DND-41 (cell line): ENCODE results near the gene NEDD4L.

Source experiments
- EZH2 ChIP-seq: IDR thresholded peaks from 3 replicates; pipeline ENCODE4 v1.6.1; 2012; ENCODE audit warnings: borderline replicate concordance, low read depth, mild to moderate bottlenecking, moderate library complexity, low read length, inconsistent platforms; ENCODE audit not compliant: severe bottlenecking
- TF ChIP-seq, protein P1 (sequence below): IDR thresholded peaks from 2 replicates; pipeline ENCODE4 v1.5.1; 2012; ENCODE audit warnings: borderline replicate concordance, low read length, moderate library complexity, mild to moderate bottlenecking; ENCODE audit not compliant: poor library complexity, severe bottlenecking; ENCODE audit errors: extremely low read depth

DNA sequence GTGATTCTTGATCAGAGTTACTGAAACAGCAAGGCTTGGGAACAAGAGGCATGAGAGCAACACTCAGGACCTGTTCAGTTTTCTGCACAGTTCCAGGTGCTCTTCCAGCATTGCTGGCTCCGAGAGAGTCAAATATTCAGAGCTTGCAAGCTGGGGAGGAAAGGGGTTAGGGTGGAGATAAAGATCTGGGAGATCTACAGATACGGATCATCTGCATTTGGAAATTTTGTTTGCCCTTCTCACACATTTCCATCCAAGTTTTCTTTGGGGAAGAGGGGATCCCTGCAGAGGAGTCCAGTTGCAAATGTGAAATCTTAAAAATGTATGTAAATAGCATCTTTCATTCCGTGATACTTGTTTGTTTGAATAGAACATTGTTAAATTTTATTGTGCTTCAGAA, 108.2 kb downstream of the NEDD4L start:
- TF ChIP-seq, protein P1, sequence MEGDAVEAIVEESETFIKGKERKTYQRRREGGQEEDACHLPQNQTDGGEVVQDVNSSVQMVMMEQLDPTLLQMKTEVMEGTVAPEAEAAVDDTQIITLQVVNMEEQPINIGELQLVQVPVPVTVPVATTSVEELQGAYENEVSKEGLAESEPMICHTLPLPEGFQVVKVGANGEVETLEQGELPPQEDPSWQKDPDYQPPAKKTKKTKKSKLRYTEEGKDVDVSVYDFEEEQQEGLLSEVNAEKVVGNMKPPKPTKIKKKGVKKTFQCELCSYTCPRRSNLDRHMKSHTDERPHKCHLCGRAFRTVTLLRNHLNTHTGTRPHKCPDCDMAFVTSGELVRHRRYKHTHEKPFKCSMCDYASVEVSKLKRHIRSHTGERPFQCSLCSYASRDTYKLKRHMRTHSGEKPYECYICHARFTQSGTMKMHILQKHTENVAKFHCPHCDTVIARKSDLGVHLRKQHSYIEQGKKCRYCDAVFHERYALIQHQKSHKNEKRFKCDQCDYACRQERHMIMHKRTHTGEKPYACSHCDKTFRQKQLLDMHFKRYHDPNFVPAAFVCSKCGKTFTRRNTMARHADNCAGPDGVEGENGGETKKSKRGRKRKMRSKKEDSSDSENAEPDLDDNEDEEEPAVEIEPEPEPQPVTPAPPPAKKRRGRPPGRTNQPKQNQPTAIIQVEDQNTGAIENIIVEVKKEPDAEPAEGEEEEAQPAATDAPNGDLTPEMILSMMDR, result no peak
- TF ChIP-seq EZH2, result no peak
